ENCODE data around the gene SUV39H2.
"Not testable (repeated sequence)": the region's sequence is repeated elsewhere in the genome, so short reads cannot be mapped to it uniquely, and the experiment has no call there.

SUV39H2 gene

GRCh38 chr10:14878266-14879123 lies at the start of gene SUV39H2:
SUV39H2 (plus strand) TSS chr10:14878866; CDS start chr10:14878889, 23 bp downstream.
- DNase-seq (ENCODE audit: low read depth), result peak; percentile 94

GRCh38 chr10:14833106-14833505 lies 45.6 kb upstream of the SUV39H2 start:
- DNase-seq (ENCODE audit: low read depth), result no peak

DNA sequence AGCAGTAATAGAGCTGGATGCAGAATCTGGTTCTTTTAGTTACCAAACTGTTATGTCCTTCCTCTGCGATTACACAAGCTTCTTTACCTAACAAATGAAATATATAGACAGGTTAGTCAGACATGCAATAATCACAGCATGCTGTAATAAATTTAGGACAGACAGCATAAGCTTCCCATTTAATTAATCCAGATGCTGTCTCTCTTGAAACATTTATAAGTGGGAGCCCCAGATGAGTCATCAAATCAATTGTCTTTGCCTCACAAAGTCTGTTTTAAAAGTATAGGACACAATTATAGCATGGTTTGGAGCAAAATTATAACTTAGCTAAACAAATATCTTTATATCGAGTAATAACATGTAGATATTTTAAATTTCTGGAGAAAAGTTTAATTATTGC lies 42.5 kb upstream of the SUV39H2 start:
- DNase-seq (ENCODE audit: low read depth), result no peak

DNA sequence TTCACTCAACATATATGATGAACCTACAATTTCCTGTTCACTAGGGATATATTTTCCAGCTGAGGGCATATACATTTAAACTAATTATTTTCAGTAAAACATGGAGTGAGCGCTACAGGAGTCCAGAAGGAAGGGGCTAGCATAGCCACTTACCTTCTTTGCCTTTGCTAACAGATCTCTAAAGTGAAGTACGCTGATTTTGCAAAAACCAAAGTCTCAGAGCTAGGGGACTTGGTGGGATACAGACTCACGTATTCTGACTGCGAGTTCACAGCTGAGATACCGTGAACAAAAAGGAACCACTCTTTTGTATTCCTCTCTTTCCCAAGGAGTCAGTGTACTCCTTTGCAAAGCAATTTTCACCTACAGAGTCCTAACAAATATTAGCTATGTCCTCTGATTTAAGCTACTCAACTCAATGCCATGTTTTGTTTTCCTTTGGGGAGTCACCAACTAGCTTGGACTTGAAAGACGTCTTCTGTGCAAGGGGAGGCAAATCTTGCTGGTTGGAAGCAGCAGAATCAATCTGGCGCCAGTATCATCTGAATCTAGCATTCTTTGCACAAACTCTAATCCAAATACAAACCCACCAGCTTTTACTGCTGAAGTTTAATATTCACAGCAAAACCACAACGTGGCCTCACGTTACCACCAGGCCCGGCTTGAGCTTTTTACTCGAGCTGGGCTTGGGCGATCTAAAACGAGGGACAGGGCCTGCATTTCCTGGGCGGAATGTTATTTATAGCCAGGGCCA lies 41.5 kb upstream of the SUV39H2 start:
- DNase-seq (ENCODE audit: low read depth), result no peak

DNA sequence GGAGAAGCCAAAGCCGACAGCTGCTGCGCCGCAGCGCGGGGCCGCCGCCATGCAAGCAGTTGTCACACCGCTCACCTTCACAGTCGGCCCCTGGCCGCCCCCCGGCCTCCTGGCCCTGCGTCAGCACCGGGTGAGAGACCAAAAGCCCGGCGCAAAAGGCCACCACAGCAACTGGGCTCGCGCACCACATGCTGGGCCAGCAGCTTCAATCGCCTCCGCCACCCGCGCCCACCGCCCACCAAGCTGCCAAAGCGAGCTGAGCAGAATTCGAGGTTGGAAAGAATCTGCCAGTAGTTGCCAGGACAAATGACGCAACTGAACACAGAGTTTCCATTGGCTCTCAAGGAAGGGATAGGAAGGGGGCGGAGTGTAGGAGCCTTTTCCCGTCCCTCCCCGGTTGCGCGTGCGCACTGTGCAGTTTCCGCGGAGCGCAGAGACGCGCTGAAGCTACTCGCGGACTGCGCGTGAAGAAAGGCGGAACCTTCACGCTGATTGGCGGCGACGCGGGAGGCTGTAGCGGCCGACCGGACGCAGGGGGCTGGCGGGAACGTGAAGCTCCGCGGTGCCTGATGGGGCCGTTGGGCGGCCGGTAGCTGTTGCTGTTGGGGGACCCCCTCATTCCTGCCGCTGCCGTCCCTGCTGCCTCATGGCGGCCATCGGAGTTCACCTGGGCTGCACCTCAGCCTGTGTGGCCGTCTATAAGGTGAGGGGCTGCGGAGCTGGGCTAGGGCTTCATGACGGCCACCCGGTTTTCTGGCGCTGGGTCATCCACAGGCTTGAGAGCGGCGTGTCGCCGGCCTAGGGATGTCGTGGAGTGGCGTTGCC lies 40.7 kb upstream of the SUV39H2 start, which contains the start of the genes CDNF, HSPA14 and MSANTD7:
TSS of gene CDNF (minus strand) at position 281 of the 825 bp plus-strand sequence. CDS start at position 190, 91 bp downstream.
TSS of gene HSPA14 (plus strand) at position 550 of the 825 bp plus-strand sequence. CDS start at position 647, 97 bp downstream.
TSS of gene MSANTD7 (plus strand) at position 550 of the 825 bp plus-strand sequence. CDS start 3,979 bp downstream, outside the sequence.
- DNase-seq (ENCODE audit: low read depth), result peak; percentile 99

DNA sequence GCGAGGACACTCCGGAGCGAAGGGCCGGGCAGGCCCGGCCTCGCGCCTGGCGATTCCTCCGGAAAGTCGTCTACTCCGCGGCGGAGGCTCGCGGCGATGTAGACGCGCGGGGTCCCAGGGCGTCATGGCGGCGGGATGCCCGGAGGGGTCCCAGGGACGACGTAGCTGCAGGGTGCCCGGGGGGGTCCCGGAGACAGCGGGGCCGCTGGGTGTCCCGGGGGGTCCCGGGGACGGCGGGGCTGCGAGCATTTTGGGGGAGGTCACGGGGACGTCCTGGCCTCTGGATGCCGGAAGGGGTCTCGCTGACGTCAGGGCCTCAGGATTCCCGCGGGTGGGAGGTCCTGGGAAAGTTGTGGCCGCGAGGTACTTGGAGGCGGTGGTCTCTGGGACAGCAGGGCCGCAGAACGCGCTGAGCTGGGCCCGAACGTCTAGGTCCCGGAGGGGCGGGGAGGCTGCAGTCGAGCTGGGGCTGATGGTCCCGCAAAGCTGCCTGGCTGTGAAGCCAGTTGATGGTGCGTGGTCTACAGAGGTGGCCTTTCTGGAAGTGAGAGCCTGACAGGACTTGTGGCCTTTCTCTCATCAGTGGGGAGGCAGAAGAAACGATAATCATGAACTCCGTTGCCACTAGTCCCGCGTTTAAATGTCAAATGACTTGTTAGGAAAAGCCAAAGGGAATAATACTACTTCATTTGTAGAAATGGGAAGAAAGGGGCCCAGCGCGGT lies 39.9 kb upstream of the SUV39H2 start:
- DNase-seq (ENCODE audit: low read depth), result no peak

DNA sequence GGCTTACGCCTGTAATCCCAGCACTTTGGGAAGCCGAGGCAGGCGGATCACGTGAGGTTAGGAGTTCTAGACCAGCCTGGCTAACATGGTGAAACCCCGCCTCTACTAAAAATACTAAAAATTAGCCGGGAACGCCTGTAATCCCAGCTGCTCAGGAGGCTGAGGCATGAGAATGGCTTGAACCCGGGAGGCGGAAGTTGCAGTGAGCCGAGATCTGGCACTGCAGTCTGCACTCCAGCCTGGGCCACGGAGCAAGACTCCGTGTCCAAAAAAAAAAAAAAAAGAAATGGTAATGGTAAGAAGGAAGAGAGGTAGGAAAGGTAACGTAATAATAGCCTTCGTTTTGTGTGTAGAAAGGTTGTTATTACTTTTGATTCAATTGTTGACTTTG lies 39.4 kb upstream of the SUV39H2 start:
- DNase-seq (ENCODE audit: low read depth), result no peak

DNA sequence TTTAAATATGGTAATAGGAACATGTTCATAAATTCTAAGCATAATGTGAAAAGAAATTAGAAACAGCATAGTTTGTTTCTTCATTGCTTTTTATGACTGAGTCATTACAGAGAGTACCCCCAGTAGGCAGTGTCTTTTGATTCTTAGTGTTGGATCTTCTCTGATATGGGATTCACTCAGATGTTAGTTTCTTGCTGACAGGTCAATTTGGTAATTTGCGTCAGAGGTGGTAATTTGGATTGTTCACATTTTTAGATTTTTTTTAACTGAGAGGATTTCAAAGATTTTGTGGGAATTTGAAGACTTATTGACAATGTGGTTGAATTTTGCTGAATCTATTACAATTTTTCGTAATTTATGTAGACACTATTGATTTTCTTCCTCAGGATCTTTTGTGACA lies 38.5 kb upstream of the SUV39H2 start:
- no peak for DNase-seq (ENCODE audit: low read depth)

DNA sequence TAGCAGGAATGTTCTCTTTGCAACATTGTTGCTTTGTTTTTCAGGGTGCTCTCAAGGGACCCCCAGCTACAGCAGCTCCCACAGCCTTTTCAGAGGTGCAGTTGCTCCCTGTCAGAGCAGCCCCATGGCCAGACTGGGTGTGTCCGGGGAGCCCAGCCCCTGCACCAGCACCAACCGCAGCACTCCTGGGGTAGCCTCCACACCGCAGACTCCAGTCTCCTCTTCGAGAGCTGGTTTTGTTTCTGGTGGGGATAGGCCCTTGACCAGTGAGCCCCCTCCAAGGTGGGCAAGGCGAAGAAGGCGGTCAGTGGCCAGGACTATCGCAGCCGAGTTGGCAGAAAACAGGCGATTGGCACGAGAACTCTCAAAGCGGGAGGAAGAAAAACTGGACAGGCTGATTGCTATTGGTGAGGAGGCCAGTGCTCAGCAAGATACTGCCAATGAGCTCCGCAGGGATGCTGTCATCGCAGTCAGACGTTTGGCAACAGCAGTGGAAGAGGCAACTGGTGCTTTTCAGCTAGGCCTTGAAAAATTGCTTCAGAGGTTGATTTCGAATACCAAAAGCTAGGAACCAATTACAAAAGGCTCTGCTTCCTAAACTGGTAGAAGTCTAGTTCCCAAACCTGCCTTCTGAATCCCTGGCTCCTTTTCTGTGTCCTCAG lies 35.2 kb upstream of the SUV39H2 start:
- DNase-seq (ENCODE audit: low read depth), result no peak

- DNase-seq (ENCODE audit: low read depth), result no peak
Observed at GRCh38 chr10:14844948-14845347, 33.7 kb upstream of the SUV39H2 start.

- DNase-seq (ENCODE audit: low read depth), result no peak
Observed at GRCh38 chr10:14852236-14852635, 26.4 kb upstream of the SUV39H2 start.

- no peak for DNase-seq (ENCODE audit: low read depth)
Observed at GRCh38 chr10:14855453-14855852, 23.2 kb upstream of the SUV39H2 start.

- no peak for DNase-seq (ENCODE audit: low read depth)
Observed at GRCh38 chr10:14858338-14858960, 20.2 kb upstream of the SUV39H2 start.

GRCh38 chr10:14859043-14859442 lies 19.6 kb upstream of the SUV39H2 start:
- DNase-seq (ENCODE audit: low read depth), result no peak

DNA sequence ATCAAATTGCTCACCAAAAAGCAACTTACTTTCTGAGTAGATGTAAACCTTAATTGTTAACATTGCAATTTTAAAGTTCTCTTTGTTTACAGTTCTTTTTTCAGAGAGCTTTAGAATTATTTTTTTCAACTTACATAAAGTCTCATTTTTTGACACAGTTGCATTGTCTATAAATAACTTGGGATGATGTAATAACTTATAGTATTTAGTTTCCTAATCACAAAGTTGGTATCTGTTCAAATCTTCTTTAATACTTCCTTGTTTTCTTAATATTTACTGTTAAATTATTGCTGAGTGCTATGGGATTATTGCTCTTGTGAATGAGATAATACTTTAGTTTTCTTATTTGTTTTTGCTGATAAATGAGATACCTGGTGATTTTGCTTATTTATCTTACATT lies 18.9 kb upstream of the SUV39H2 start:
- DNase-seq (ENCODE audit: low read depth), result no peak

GRCh38 chr10:14860791-14861190 lies 17.9 kb upstream of the SUV39H2 start:
- DNase-seq (ENCODE audit: low read depth), result no peak

DNA sequence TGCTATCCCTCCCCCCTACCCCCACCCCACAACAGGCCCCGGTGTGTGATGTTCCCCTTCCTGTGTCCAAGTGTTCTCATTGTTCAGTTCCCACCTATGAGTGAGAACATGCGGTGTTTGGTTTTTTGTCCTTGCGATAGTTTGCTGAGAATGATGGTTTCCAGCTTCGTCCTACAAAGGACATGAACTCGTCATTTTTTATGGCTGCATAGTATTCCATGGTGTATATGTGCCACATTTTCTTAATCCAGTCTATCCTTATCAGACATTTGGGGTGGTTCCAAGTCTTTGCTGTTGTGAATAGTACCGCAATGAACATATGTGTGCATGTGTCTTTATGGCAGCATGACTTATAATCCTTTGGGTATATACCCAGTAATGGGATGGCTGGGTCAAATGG lies 14.2 kb upstream of the SUV39H2 start:
- DNase-seq (ENCODE audit: low read depth), result not testable (repeated sequence)

GRCh38 chr10:14864871-14865270 lies 13.8 kb upstream of the SUV39H2 start:
- DNase-seq (ENCODE audit: low read depth), result not testable (repeated sequence)

DNA sequence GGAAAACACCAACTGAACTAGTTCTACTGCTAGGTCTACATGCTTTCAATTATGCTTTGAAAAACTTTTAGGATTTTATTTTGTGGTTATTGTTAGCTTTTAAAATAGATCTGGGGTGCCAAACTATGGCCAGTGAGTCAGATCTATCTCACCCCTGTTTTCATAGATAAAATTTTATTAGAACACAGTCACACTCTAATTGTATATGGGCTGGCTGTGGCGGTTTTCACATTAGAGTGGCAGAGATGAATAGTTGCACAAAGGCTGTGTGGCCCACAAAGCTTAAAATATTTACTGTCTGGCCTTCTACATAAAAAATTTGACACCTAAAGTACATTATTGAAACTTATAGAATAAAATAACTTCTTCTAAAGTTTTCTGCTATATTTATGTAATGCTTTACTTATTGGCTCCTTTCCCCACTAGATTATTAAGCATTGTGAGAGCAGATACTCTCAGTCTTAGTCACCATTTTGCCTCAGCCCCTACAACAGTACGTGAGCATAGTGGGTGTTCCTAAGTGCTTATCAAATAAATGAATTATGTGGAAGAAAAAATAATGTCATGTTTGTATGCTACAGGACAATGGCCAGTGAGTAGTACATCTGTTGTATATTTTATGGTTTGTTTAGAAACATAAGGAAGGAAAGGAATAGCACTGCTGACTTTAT lies 5.4 kb upstream of the SUV39H2 start:
- DNase-seq (ENCODE audit: low read depth), result no peak

GRCh38 chr10:14875941-14876340 lies 2.7 kb upstream of the SUV39H2 start:
- no peak for DNase-seq (ENCODE audit: low read depth)

Data from stimulated activated CD8-positive, alpha-beta memory T cell treated with anti-CD3 and anti-CD28 coated beads, Interleukin-15, amount 100 ng/mL, for 24 hours (primary cell).